Cortex of kidney (tissue), 1 donor: ENCODE data around the gene ITGAL.
"Not testable (repeated sequence)": the region's sequence is repeated elsewhere in the genome, so short reads cannot be mapped to it uniquely, and the experiment has no call there.

Experiments used
- DNase-seq: peaks from one replicate; lab custom pipeline; 2025; lab: John Stamatoyannopoulos, UW

The ITGAL gene

GRCh38 chr16:30457743-30458560 lies 14.6 kb upstream of the ITGAL start:
- no peak for DNase-seq

- no peak for DNase-seq
These were observed 13.8 kb upstream of the ITGAL start for GRCh38 chr16:30458561-30459394.

GRCh38 chr16:30459456-30459855 lies 13.1 kb upstream of the ITGAL start:
- no peak for DNase-seq

GRCh38 chr16:30461426-30461825 lies 11.1 kb upstream of the ITGAL start:
- DNase-seq = not testable (repeated sequence)

DNA sequence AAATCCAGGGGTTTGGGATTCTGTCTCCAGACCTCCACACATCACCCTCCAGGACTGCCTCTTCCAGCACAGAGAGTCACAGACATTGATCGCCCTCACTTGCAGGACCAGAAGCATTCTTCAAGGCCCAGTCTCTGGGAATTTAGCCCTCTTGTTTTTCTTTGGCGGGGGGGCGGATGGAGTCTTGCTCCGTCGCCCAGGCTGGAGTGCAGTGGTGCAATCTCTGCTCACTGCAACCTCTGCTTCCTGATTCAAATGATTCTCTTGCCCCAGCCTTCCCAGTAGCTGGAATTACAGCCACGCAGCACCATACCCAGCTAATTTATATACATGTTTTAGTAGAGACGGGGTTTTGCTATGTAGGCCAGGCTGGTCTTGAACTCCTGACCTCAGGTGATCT lies 8.5 kb upstream of the ITGAL start:
- DNase-seq = no peak

DNA sequence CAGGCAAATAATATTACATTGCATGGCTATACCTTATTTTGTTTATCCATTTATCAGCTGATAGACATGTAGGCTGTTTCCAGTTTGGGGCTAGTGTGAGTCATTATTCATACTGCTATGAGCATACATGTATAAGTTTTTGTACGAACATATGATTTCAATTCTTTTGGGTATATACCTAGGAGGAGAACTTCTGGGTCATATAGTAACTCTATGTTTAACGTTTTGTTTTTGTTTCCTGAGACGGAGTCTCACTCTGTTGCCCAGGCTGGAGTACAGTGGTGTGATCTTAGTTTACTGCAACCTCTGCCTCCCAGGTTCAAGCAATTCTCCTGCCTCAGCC lies 2.4 kb upstream of the ITGAL start:
- DNase-seq = no peak

- no peak for DNase-seq
These were observed 1.9 kb upstream of the ITGAL start for GRCh38 chr16:30470632-30470995.

GRCh38 chr16:30473231-30474073 lies 910 bp downstream of the ITGAL start:
- no peak for DNase-seq

DNA sequence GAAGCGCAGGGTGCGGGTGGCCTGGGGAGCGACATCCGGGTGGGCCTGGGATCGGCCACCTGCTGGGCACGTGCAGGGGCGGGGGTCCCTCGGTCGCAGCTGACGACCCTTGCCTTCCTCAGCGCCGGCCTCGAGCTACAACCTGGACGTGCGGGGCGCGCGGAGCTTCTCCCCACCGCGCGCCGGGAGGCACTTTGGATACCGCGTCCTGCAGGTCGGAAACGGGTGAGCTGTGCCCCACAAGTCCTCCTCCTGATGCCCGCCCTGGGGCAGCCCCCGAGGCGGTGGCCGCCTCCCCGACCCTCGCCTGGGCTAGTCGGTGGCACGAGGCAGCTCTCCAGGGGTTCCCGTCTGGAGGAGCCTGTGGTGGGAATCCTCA lies 1.5 kb downstream of the ITGAL start:
- DNase-seq = no peak

DNA sequence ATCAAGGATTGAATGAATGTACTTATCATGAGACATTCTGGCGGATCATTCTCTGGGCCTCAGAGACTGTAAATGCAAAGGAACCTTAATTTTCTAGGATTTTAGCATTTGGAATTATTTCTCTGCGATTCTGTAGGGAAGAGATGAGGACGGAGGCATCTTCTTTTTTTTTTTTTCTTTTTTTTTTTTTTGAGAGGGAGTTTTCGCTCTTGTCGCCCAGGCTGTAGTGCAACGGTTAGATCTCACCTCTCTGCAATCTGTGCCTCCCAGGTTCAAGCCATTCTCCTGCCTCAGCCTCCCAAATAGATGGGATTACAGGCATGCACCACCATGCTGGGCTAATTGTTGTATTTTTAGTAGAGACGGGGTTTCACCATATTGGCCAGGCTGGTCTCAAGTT lies 2.1 kb downstream of the ITGAL start:
- DNase-seq = no peak

GRCh38 chr16:30476991-30477390 lies 4.4 kb downstream of the ITGAL start:
- DNase-seq = no peak

DNA sequence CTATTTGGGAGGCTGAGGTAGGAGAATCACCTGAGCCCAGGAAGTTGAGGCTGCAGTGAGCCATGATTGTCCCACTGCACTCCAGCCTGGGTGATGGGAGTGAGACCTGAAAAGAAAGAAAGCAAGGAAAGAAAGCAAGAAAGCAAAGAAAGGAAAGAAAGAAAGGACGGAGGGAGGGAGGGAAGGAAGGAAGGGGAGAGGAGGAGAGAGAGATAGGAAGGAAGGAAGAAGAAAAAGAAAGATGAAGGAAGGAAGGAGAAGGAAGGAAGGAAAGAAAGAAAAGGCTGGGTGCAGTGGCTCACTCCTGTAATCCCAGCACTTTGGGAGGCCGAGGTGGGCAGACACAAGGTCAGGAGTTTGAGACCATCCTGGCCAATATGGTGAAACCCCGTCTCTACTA lies 5.2 kb downstream of the ITGAL start:
- not testable (repeated sequence) for DNase-seq

DNA sequence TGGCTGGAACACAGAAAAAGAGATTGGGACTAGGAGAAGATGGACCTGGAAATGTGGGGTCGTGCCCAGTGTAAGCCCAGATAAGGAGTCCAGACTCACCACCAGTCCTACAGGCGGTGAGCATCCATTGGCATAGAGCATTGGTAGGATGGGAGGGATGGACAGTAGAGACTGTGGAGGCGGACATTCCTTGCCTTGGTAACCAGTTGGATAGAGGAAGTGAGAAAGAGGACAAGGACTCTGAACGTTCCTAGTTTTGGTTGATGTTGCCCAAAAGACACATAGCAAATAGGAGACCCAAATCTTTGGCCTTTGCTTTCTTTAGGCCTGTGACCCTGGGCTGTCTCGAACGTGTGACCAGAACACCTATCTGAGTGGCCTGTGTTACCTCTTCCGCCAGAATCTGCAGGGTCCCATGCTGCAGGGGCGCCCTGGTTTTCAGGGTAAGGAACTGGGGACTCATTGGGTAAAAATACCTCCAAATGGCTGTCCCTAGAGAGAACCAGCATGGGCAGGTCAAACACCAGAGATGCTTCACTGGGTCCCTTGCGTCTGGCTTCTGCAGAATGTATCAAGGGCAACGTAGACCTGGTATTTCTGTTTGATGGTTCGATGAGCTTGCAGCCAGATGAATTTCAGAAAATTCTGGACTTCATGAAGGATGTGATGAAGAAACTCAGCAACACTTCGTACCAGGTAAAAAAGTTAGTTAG lies 6.4 kb downstream of the ITGAL start:
- DNase-seq = no peak

- DNase-seq = no peak
These were observed 8.8 kb downstream of the ITGAL start for GRCh38 chr16:30481381-30481780.

- no peak for DNase-seq
These were observed 9.8 kb downstream of the ITGAL start for GRCh38 chr16:30482366-30482765.

DNA sequence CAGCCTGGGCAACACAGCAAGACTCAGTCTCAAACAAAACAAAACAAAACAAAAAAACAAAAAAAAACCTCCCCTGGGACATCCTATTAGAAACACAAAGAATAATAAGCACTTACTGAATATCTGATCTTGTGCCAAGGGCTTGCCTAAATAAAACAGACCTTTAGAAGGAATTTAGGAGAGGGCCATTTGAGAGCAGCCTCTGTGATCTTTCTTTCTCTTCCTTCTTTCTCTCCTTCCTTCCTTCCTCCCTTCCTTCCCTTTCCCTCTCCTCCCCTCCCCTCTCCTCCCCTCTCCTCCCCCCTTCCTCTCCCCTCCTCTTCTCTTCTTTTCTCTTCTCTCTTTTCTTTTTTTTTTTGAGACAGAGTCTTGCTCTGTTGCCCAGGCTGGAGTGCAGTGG lies 12.3 kb downstream of the ITGAL start:
- no peak for DNase-seq

- no peak for DNase-seq
These were observed 13.4 kb downstream of the ITGAL start for GRCh38 chr16:30485818-30486436.

GRCh38 chr16:30488764-30489605 lies 16.4 kb downstream of the ITGAL start:
- DNase-seq = no peak

DNA sequence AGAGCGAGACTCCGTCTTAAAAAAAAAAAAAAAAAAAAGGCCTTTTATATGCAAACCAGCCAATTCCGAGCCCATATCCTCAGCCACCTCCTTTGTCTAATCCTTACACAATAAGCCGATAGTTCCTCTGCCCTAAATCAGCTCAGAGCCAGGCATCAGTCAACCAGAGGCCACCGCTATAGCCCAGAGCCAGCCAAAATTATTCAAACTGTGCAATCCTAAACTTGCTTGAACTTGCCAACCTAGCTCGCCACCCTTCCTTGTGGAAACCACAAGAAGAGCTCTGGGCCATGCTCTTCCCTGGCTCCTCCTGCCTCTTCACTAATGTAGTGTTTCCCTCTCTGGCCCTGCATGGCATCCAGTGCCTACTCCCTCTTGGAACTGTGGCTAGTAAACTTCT lies 17.7 kb downstream of the ITGAL start:
- no peak for DNase-seq

DNA sequence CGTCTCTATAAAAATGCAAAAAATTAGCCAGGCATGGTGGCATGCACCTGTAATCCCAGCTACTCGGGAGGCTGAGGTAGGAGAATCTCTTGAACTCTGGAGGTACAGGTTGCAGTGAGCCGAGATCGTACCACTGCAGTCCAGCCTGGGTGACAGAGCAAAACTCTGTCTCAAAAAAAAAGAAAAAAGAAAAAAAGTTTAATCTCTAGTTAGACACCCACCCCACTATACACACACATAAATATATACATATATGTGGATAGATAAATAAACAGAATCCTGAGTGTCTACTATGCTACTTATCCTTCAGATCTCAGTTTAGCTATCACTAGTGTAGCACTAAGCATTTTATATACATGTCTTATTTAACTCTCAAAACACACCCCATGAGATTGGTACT lies 18.7 kb downstream of the ITGAL start:
- no peak for DNase-seq
